Measurements from ENCODE around the gene TDRD1.

The TDRD1 gene

DNA sequence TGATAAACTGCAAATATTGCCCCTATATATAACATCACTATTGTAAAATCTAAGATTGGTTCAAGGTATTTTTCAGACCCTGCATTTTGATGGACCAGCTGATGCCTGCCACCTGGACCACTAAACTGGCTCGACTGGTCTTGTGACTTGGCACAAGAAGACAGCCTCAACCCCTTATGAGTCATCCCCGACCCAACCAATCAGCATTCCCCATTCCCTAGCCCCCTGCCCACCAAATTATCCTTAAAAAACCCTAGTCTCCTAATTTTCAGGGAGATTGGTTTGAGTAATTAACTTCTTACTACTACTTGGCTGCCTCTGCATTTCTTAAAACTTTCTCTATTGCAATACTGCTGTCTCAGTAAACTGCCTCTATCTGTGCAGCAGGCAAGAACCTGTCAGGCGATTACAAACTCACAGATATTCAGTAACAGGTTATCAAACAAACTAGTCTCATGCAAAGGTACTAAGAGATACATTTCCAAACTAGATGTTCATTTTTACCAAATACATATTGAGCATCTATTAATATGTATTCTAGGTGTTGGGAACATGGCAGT is 10.6 kb upstream of the TDRD1 start:
- Mint-ChIP-seq H3K27ac (no peak overlapping the region), H3K9me3 (peaks cover 7% of the 10 kb centered on the region), H3K4me1 (peaks cover 47% of the 10 kb centered on the region), H3K36me3 (peaks cover 8% of the 10 kb centered on the region), H3K4me3 (no peak overlapping the region)
- ATAC-seq (no peak), DNase-seq (ENCODE audit: low spot score in 2 of 2) (no peak)

DNA sequence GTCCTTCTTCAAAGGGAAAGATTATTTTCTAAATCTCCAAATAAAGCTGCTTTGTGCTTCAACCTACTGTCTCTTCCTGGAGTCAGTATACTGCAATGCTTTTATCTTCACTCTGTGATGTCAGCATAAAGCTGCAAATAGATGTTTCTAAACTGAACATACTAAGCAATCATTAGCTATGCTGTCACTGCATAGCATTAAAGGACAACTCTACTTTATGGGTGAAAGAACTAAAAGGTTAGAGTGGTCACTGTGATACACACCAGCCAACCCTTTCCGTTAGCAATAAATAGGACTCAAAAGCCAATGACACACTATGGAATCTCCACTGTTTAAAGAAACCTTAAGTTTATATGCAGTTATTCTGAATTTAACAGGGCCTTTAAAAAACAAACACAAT is 6.9 kb upstream of the TDRD1 start:
- no peak for DNase-seq (ENCODE audit: low spot score in 2 of 2)
- peak overlapping the region; percentile 100 for H3K27ac Mint-ChIP-seq
- peaks cover 7% of the 10 kb centered on the region for H3K9me3 Mint-ChIP-seq
- H3K36me3 Mint-ChIP-seq, result peaks cover 15% of the 10 kb centered on the region
- no peak for ATAC-seq
- H3K4me3 Mint-ChIP-seq, result peak overlapping the region; percentile 99
- H3K4me1 Mint-ChIP-seq, result peaks cover 49% of the 10 kb centered on the region

GRCh38 chr10:114172776-114173602 is 6.2 kb upstream of the TDRD1 start:
- peaks cover 15% of the 10 kb centered on the region for H3K36me3 Mint-ChIP-seq
- DNase-seq (ENCODE audit: low spot score in 2 of 2), result no peak
- peaks cover 45% of the 10 kb centered on the region for H3K4me1 Mint-ChIP-seq
- H3K4me3 Mint-ChIP-seq, result peak overlapping the region; percentile 99
- peaks cover 7% of the 10 kb centered on the region for H3K9me3 Mint-ChIP-seq
- no peak for ATAC-seq
- H3K27ac Mint-ChIP-seq, result peak overlapping the region; percentile 100

DNA sequence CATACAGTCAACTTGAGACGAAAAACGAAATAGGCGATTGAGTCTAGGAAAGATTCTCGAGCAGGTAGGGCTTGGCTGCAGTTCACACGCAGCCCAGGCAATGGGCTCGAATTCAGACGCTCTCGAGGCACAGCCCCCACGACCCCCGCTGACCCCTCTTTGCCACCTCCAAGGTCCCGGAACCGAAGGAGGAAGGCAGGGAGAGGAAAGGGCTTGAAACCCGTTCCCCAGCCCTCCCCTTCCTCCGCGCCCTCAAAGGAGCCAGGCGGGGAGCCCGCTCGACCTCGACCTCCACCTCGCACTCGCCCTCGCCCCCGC is 5.6 kb upstream of the TDRD1 start:
- peak overlapping the region; percentile 99 for H3K4me3 Mint-ChIP-seq
- H3K36me3 Mint-ChIP-seq, result peaks cover 15% of the 10 kb centered on the region
- peak overlapping the region; percentile 100 for H3K27ac Mint-ChIP-seq
- peaks cover 39% of the 10 kb centered on the region for H3K4me1 Mint-ChIP-seq
- H3K9me3 Mint-ChIP-seq, result peaks cover 4% of the 10 kb centered on the region
- DNase-seq (ENCODE audit: low spot score in 2 of 2) (no peak), ATAC-seq (no peak)

- peak; percentile 99 for ATAC-seq
- DNase-seq (ENCODE audit: low spot score in 2 of 2), result peak; percentile 89 to 98
Measured at GRCh38 chr10:114173921-114174694, 5.0 kb upstream of the TDRD1 start, which contains the start of gene CCDC186. TSS of gene CCDC186 (minus strand) at chr10:114174203. CDS start at chr10:114163268, 10,935 bp downstream.

GRCh38 chr10:114174695-114175188 is 4.4 kb upstream of the TDRD1 start:
- Mint-ChIP-seq H3K4me1 (peaks cover 36% of the 10 kb centered on the region), H3K4me3 (peak overlapping the region; percentile 99), H3K36me3 (peaks cover 15% of the 10 kb centered on the region), H3K9me3 (no peaks in the 10 kb centered on the region), H3K27ac (peak overlapping the region; percentile 100)
- ATAC-seq, result peak; percentile 52
- no peak for DNase-seq (ENCODE audit: low spot score in 2 of 2)

More at GRCh38 chr10:114173921-114174694, 5.0 kb upstream of the TDRD1 start, which contains the start of gene CCDC186:
- peaks cover 15% of the 10 kb centered on the region for H3K36me3 Mint-ChIP-seq
- H3K4me3 Mint-ChIP-seq, result peak within 1 kb of the TSS; percentile 99
- H3K9me3 Mint-ChIP-seq, result no peaks in the 10 kb centered on the region
- peak within 1 kb of the TSS; percentile 100 for H3K27ac Mint-ChIP-seq
- H3K4me1 Mint-ChIP-seq, result peaks cover 36% of the 10 kb centered on the region

- H3K4me1 Mint-ChIP-seq, result peaks cover 40% of the 10 kb centered on the region
Measured at GRCh38 chr10:114175667-114176066, 3.5 kb upstream of the TDRD1 start.

GRCh38 chr10:114176511-114176910 is 2.6 kb upstream of the TDRD1 start:
- Mint-ChIP-seq H3K4me3 (no peak overlapping the region), H3K36me3 (peaks cover 15% of the 10 kb centered on the region), H3K4me1 (peaks cover 46% of the 10 kb centered on the region), H3K9me3 (no peaks in the 10 kb centered on the region), H3K27ac (no peak overlapping the region)
- ATAC-seq, result no peak
- DNase-seq (ENCODE audit: low spot score in 2 of 2), result no peak

More at GRCh38 chr10:114175667-114176066, 3.5 kb upstream of the TDRD1 start:
- no peaks in the 10 kb centered on the region for H3K9me3 Mint-ChIP-seq
- ATAC-seq (no peak), DNase-seq (ENCODE audit: low spot score in 2 of 2) (no peak)
- peaks cover 15% of the 10 kb centered on the region for H3K36me3 Mint-ChIP-seq
- no peak overlapping the region for H3K27ac Mint-ChIP-seq
- peak overlapping the region; percentile 99 for H3K4me3 Mint-ChIP-seq

DNA sequence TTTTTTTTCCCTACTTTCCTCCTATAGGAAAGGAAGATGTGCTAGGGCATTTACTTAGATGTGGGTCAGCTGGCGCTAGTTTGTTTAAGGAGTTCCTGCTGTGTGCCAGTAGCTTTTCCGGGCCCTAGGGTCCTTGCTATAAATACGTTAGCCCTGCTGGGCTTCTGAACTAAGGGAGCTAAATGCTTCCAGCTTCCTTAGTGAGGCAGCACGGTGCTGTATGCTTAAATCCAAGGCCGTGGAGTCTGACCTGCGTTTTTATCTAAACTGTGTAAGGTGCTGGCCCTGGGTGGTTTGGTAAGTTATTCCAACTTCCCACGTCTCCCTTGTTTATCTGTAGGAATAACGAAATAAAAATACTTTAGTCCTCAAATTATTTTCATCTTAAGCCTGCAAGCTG is 594 bp downstream of the TDRD1 start:
- Mint-ChIP-seq H3K4me1 (peaks cover 20% of the 10 kb centered on the region), H3K9me3 (no peaks in the 10 kb centered on the region), H3K4me3 (no peak overlapping the region), H3K27ac (no peak overlapping the region), H3K36me3 (no peaks in the 10 kb centered on the region)
- ATAC-seq (no peak), DNase-seq (ENCODE audit: low spot score in 2 of 2) (no peak)

GRCh38 chr10:114180937-114181336 is 1.8 kb downstream of the TDRD1 start:
- Mint-ChIP-seq H3K36me3 (no peaks in the 10 kb centered on the region), H3K9me3 (no peaks in the 10 kb centered on the region), H3K27ac (no peak overlapping the region), H3K4me3 (no peak overlapping the region), H3K4me1 (peaks cover 10% of the 10 kb centered on the region)
- DNase-seq (ENCODE audit: low spot score in 2 of 2) (no peak), ATAC-seq (peak; percentile 60)

DNA sequence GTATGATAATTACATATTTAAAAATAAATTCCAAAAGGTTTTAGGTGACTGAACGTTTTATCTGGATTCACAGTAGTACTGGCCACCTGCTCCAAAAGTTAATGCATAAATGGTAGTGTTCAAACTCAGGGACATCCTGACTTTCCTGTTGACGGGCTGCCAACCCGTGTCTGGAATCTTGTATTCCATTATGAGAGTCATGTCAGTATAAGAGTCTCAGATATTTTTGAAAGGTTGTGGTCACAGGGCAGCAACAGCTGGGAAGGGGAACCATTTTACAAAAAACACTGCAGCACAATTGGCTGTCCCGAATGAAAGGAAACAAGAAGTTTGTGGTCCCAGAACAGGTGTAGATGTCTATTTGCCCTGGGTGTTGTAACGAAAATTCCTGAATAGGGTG is 2.8 kb downstream of the TDRD1 start:
- no peaks in the 10 kb centered on the region for H3K36me3 Mint-ChIP-seq
- no peak overlapping the region for H3K27ac Mint-ChIP-seq
- no peaks in the 10 kb centered on the region for H3K9me3 Mint-ChIP-seq
- ATAC-seq, result no peak
- no peak overlapping the region for H3K4me3 Mint-ChIP-seq
- peaks cover 10% of the 10 kb centered on the region for H3K4me1 Mint-ChIP-seq
- no peak for DNase-seq (ENCODE audit: low spot score in 2 of 2)

DNA sequence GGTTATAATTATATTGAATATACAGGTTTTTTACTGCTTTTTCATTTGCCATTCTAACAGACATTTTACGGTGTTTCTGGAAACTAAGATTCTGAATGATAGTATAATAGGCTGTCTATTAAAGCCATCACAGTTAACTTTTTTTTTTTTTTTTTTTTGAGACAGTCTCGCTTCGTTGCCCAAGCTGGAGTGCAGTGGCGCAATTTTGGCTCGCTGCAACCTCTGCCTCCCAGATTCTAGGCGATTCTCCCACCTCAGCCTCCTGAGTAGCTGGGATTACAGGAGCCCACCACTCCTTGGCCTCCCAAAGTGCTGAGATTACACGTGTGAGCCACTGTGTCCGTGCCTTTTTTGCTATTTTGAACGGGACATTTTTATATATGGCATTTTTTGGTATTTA is 4.4 kb downstream of the TDRD1 start:
- Mint-ChIP-seq H3K4me1 (peaks cover 10% of the 10 kb centered on the region), H3K36me3 (no peaks in the 10 kb centered on the region), H3K27ac (no peak overlapping the region), H3K4me3 (no peak overlapping the region), H3K9me3 (no peaks in the 10 kb centered on the region)
- DNase-seq (ENCODE audit: low spot score in 2 of 2) (no peak), ATAC-seq (no peak)

DNA sequence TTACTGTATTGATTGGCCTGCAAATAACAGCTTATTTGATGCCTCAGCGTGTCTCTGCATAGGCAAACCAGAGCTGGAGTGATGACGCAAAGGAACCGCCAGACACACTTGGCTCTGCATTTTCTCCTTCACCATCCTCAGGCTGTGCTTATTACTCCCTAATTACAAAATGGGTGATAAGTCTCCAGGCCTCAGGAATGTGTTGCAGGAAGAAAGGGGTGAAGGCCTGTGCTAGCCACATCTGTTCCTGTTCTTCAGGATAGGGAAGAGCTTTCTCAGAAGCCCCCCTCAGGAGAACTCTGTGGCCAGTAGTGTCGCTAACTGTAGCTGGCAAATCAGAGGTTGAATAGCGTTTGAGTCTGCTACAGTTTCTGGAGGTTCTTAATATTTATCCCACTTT is 5.1 kb downstream of the TDRD1 start:
- ATAC-seq, result no peak
- H3K9me3 Mint-ChIP-seq, result no peaks in the 10 kb centered on the region
- no peak overlapping the region for H3K4me3 Mint-ChIP-seq
- DNase-seq (ENCODE audit: low spot score in 2 of 2), result no peak
- H3K27ac Mint-ChIP-seq, result no peak overlapping the region
- peaks cover 10% of the 10 kb centered on the region for H3K4me1 Mint-ChIP-seq
- no peaks in the 10 kb centered on the region for H3K36me3 Mint-ChIP-seq

DNA sequence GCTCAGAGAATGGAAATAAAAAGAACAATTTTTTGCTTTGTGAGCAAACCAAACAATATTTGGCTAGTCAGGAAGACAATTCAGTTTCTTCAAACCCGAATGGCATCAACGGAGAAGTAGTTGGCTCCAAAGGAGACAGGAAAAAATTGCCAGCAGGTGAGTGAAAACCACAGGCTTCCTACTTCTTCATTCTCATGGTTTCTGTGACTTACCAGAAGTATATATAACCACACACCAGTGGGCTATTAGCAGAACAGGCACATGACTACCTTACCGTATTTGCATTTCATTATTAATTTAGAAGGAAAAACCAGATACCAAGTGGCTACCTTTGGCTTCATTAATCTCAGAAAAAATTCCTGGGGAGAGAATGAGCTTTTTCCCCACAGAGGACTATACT is 8.8 kb downstream of the TDRD1 start:
- Mint-ChIP-seq H3K4me3 (no peak overlapping the region), H3K27ac (no peak overlapping the region), H3K4me1 (no peaks in the 10 kb centered on the region), H3K36me3 (no peaks in the 10 kb centered on the region), H3K9me3 (no peaks in the 10 kb centered on the region)
- DNase-seq (ENCODE audit: low spot score in 2 of 2) (no peak), ATAC-seq (no peak)

GRCh38 chr10:114188900-114189299 is 9.7 kb downstream of the TDRD1 start:
- H3K4me1 Mint-ChIP-seq, result no peaks in the 10 kb centered on the region
- ATAC-seq (no peak), DNase-seq (ENCODE audit: low spot score in 2 of 2) (no peak)
- H3K27ac Mint-ChIP-seq, result no peak overlapping the region
- no peaks in the 10 kb centered on the region for H3K36me3 Mint-ChIP-seq
- H3K9me3 Mint-ChIP-seq, result no peaks in the 10 kb centered on the region
- no peak overlapping the region for H3K4me3 Mint-ChIP-seq

Data from stimulated activated effector memory CD8-positive, alpha-beta T cell treated with anti-CD3 and anti-CD28 coated beads, Interleukin-12 subunit alpha, Interleukin-12 subunit beta, amount 100 ng/mL, for 72 hours (primary cell).